Stimulated activated CD4-positive, alpha-beta T cell treated with anti-CD3 and anti-CD28 coated beads, Interleukin-4, amount 100 ng/mL, for 4 hours (primary cell): ENCODE results near the gene SLA2.
"Not testable (repeated sequence)": the region's sequence is repeated elsewhere in the genome, so short reads cannot be mapped to it uniquely, and the experiment has no call there.

Experiments used
- DNase-seq, 2 experiments: peaks; one replicate each; pipeline ENCODE4 v3.0.0-alpha.2; 2020

Gene SLA2

DNA sequence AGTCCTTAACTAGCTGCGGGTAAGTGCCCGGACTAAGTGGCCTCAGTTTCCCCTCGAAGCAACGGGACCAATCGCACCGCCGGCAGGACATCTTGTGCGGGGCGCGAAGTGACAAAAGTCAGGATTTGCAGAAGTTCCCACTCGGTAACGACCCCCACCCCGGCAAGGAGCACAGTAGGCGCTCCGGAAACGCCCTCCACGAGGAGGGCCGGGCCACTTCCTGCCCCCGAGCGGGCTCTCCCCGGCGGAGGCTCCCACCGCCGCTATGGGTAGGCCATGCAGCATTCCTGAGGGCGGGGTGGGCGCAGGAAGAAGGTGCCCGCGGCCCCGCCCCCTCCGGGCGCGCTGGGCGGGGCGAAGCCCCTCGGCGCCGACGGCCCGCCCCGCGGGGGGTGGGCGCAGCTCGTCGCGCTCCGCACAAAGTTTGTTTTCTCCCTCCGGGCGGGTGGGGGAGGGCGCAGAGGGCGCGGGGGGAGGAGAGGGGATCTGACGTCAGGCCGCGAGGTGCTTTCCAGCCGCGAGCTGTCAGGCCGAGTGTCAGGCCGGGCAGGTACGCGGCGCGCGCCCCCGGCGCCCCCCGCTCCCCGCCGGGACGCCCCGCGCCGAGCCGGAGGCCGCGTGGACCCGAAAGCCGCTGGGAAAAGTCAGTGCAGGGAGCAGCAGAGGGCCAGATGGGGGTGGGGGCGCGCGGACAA, 72.7 kb downstream of the SLA2 start, which contains the start of gene TGIF2:
TGIF2 (plus strand) TSS at position 495 of the 695 bp plus-strand sequence. CDS start 5,178 bp downstream, outside the sequence.
- peak; percentile 89 for DNase-seq

DNA sequence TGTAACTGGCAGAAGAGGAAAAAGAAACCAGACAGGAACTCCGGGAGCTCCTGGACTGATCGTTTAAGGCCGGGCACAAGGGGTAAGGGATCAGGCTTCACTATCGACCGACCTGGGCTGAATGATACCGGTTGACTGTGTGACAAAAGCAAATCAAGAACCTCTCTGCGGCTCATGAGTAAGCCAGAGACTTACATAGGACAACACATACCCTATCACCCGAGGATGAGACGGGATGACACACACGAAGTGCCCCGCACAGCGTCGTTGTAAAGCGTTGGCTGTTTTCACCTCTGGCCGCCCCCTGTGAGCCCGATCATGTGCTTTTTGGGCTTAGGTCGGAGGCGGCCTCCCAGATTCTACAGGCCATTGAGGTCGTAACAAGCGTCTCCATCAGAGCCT, 73.3 kb downstream of the SLA2 start:
- DNase-seq, result peak; percentile 58 to 79

DNA sequence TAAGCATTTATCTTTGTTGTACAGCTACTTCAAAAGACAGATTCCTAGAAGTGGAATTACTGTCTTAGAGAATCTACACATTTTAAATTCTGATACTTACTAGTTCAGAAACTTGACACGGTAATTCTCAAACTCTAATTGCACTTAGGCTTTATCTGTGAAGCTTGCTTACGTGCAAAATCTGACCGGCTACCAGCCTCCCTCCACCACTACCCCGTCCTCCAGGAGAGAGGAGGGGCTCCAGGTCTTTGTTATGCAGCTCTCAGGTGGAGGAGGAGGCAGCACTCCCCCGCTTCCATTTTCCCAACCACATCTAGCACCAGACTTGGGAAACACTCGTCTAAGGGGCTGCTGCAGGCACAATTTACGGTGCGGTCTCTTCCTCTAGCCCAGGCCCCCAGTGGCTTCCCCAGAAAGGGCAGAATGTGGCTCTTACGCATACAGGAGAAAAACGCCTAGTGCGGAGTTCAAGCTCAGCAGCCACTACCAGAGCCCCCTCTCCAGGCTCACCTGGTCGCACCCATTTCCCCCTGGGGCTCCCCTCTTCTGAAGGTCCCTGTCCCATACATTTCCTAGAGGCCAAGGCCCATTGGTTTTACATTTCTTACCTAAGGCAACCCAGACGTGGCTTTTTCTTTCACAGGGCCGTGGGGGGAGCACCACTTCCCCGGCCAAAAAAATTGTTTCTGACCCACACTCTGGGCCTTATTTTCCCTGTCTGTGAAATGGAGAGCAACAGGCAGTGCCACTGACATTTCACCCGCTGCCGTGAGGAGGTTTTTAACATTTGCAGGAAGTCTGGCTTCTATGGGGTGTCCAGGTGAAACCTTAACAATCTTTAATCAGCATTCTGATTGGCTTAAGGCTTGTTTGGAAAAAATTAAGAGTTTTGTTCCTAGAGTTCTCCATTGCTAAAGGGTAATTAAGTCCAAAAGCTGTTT, 74.2 kb downstream of the SLA2 start:
- no peak for DNase-seq

DNA sequence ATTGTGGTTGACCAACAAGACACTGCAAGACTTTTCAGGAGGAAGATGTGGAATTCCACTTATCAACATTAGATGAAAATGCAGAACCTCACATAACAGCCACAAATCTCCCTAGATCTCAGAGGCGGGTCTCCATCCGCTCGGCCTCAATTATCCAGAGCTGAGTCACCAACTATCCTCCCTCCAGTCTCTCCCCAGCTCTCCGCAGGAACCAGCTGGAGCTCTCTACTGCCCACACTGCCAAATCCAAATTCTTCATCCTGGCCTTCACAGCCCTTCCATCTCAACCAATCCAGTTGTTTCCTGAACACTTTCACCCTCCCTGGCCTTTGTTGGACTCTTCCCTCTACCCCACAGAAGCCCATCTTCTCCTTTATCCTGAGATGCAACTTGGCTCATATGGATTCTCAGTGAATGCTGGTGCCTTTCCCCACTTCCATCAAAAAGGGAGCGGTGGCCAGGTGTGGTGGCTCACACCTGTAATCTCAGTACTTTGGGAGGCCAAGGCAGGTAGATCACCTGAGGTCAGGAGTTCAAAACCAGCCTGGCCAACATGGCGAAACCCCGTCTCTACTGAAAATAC, 76.1 kb downstream of the SLA2 start:
- DNase-seq, result no peak

DNA sequence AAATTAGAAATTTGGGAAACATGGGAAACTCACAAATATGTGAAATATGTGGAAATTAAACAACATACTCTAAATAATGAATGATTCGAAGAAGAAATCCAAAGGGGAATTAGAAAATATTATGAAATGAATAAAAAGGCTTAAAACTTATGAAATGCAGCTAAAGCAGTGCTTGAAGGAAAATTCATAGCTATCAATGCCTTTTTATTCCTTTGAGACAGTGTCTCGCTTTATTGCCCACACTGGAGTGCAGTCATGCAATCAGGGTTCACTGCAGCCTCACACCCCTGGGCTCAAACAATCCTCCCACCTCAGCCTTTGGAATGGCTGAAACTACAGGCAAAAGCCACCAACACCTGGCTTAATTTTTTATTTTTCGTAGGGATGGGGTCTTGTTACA, 80.5 kb downstream of the SLA2 start:
- no peak for DNase-seq

DNA sequence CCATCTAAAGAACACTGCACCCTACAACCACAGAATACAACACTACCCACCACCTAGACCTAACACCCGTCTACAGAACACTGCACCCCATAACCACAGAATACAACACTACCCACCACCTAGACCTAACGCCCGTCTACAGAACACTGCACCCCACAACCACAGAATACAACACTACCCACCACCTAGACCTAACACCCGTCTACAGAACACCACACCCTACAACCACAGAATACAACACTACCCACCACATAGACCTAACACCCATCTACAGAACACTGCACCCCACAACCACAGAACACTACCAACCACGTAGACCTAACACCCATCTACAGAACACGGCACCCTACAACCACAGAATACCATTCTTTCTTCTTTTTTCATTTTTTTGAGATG, 81.3 kb downstream of the SLA2 start:
- not testable (repeated sequence) for DNase-seq

DNA sequence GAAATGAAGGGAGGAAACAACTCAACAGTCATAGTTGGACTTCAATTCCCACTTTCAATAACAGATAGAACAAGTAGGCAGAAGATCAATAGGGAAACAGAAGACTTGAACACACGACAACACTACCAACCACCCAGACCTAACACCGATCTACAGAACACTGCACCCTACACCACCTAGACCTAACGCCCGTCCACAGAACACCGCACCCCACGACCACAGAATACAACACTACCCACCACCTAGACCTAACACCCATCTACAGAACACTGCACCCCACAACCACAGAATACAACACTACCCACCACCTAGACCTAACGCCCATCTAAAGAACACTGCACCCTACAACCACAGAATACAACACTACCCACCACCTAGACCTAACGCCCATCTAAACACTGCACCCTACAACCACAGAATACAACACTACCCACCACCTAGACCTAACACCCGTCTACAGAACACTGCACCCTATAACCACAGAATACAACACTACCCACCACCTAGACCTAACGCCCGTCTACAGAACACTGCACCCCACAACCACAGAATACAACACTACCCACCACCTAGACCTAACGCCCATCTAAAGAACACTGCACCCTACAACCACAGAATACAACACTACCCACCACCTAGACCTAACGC, 81.8 kb downstream of the SLA2 start:
- DNase-seq, result not testable (repeated sequence)

DNA sequence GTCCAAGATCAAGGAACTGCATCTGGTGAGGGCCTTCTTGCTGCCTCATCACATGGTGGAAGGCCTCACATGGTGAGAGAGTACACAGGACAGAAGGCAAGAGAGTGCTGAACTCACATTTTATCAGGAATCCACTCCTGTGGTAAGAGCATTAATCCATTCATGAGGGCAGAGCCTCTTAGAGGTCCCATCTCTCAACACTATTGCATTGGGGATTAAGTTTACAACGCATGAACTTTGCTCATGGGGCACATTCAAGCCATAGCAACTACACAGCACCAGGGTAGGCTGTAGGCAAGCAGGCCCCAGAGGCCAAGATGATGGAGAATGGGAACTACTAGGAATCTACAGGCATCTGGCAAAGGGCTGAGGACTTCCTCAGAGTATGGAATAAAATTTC, 82.6 kb downstream of the SLA2 start:
- no peak for DNase-seq

DNA sequence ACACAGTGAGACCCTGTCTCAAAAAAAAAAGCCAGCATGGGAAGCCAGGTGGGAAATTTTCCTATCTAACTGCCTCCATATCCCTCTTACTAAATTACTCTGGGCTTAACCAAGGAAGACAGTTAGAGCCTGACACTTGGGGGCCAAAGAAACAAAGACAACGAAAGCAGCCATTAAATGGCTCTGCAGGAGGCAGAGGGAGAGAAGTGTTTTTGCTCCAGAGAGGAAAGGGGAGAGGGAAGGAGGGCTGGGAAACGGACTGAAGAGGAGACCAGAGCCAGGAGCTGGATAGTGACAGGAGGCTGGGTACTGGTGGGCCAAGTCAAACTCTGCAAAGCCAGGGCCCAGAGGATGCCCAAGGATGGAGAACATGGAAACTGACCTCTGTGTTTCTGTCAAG, 83.3 kb downstream of the SLA2 start:
- no peak for DNase-seq
